GM12878 (cell line): ENCODE data around the gene REL. TPM values are rescaled to one million over a fixed set of nuclear protein-coding genes. Genes with fewer than 3 reads are reported as not detected.

Experiments
- BHLHE40 ChIP-seq, 2 experiments: fragments of 450-650 bp in 1 of 2; IDR thresholded peaks; 2 replicates each; pipeline ENCODE4 v1.6.1; 2011 to 2017; ENCODE audit warnings: low read depth in 2 of 2, borderline replicate concordance in 1 of 2, improper control_type of control experiment in 1 of 2, low read length in 1 of 2, mild to moderate bottlenecking in 1 of 2
- DPF2 ChIP-seq: fragments of 450-650 bp; IDR thresholded peaks from 2 replicates; pipeline ENCODE4 v1.6.1; 2017; ENCODE audit warnings: mild to moderate bottlenecking
- EP300 ChIP-seq, 2 experiments: fragments of 150-350 bp in 1 of 2; IDR thresholded peaks; 2 replicates each; pipeline ENCODE4 v1.6.1; 2011 to 2012; ENCODE audit warnings: low read depth in 2 of 2, low read length in 2 of 2, borderline replicate concordance in 1 of 2, improper control_type of control experiment in 1 of 2, inconsistent platforms in 1 of 2; ENCODE audit not compliant: control insufficient read depth in 1 of 2
- FOXK2 ChIP-seq: fragments of 450-650 bp; IDR thresholded peaks from 2 replicates; pipeline ENCODE4 v1.6.1; 2017; ENCODE audit warnings: mild to moderate bottlenecking, moderate library complexity
- HDAC2 ChIP-seq: fragments of 200-600 bp; sonication (generic); IDR thresholded peaks from 2 replicates; pipeline ENCODE4 v1.6.1; 2017
- HSF1 ChIP-seq: fragments of 150-350 bp; IDR thresholded peaks from 2 replicates; pipeline ENCODE4 v1.6.1; 2014; ENCODE audit warnings: mild to moderate bottlenecking, low read depth, low read length
- MEF2A ChIP-seq: IDR thresholded peaks from 2 replicates; pipeline ENCODE4 v1.6.1; 2011; ENCODE audit warnings: low read depth, mild to moderate bottlenecking, low read length, moderate library complexity; ENCODE audit not compliant: insufficient read depth
- MYB ChIP-seq: fragments of 150-350 bp; IDR thresholded peaks from 2 replicates; pipeline ENCODE4 v1.6.1; 2014; ENCODE audit warnings: mild to moderate bottlenecking, low read depth, low read length, borderline replicate concordance
- SMAD5 ChIP-seq: IDR thresholded peaks from 2 replicates; pipeline ENCODE4 v1.6.1; 2016; ENCODE audit warnings: antibody characterized with exemption, low read depth
- SREBF2 ChIP-seq: IDR thresholded peaks from 2 replicates; pipeline ENCODE4 v1.6.1; 2012; ENCODE audit warnings: mild to moderate bottlenecking, low read length
- SUPT20H ChIP-seq: IDR thresholded peaks from 2 replicates; pipeline ENCODE4 v1.6.1; 2011; ENCODE audit warnings: low read depth, mild to moderate bottlenecking, low read length, moderate library complexity, borderline replicate concordance; ENCODE audit not compliant: control insufficient read depth
- TBL1XR1 ChIP-seq: IDR thresholded peaks from 2 replicates; pipeline ENCODE4 v1.6.1; 2012; ENCODE audit warnings: low read depth, low read length, improper control_type of control experiment
- TCF12 ChIP-seq: IDR thresholded peaks from 2 replicates; pipeline ENCODE4 v1.6.1; 2011; ENCODE audit warnings: low read depth, mild to moderate bottlenecking, low read length
- TCF7 ChIP-seq: IDR thresholded peaks from 2 replicates; pipeline ENCODE4 v1.6.1; 2014; ENCODE audit warnings: antibody characterized with exemption, borderline replicate concordance
- ZNF207 ChIP-seq: fragments of 450-650 bp; IDR thresholded peaks from 2 replicates; pipeline ENCODE4 v1.6.1; 2014; ENCODE audit warnings: antibody characterized with exemption, mild to moderate bottlenecking, borderline replicate concordance
- ZNF24 ChIP-seq: fragments of 450-650 bp; IDR thresholded peaks from 2 replicates; pipeline ENCODE4 v1.6.1; 2017; ENCODE audit warnings: antibody characterized with exemption, mild to moderate bottlenecking
- ZNF622 ChIP-seq: fragments of 450-650 bp; IDR thresholded peaks from 2 replicates; pipeline ENCODE4 v1.6.1; 2017; ENCODE audit warnings: mild to moderate bottlenecking, inconsistent platforms
- polyA plus RNA-seq, 11 experiments: library from polyadenylated mRNA; depleted of rRNA in 4 of 11; unstranded in 6 of 11; stranded (reverse) in 5 of 11; fragments of >200 nt; fragmentation: Nextera tagmentation in 4 of 11; fragmentation: Illumina TruSeq in 1 of 11; extraction: Ambion mirVana in 4 of 11; extraction: Trizol in 1 of 11; gene quantifications; 1 replicate in 1 of 11; 2 replicates in 10 of 11; pipeline versions ENCODE4 v1.2.1 to v1.2.3, GENCODE V29; 2011 to 2016; ENCODE audit warnings: inconsistent platforms in 2 of 11, missing spikeins in 2 of 11, low read depth in 1 of 11
- total RNA-seq, 4 experiments: library from RNA; depleted of rRNA in 3 of 4; stranded (reverse); fragments of >200 nt in 3 of 4; fragmentation: Illumina TruSeq in 1 of 4; extraction: Trizol in 1 of 4; gene quantifications; 2 replicates each; pipeline versions ENCODE4 v1.2.1 to v1.2.3, GENCODE V29; 2013 to 2021
- TF ChIP-seq, protein P1 (sequence below): fragments of 450-650 bp; conservative IDR thresholded peaks from 2 replicates; pipeline ENCODE4 v1.6.1; 2017; ENCODE audit warnings: mild to moderate bottlenecking, moderate library complexity
- TF ChIP-seq, protein P2 (sequence below): fragments of 450-650 bp; IDR thresholded peaks from 2 replicates; pipeline ENCODE4 v1.6.1; 2017; ENCODE audit warnings: mild to moderate bottlenecking, low read depth, inconsistent platforms; ENCODE audit not compliant: poor library complexity, severe bottlenecking
- TF ChIP-seq, protein P3 (sequence below): fragments of 450-650 bp; formaldehyde crosslinking; IDR thresholded peaks from 2 replicates; pipeline ENCODE4 v1.5.0; 2022; ENCODE audit warnings: mild to moderate bottlenecking, missing genetic modification characterization
- TF ChIP-seq, protein P4 (sequence below): fragments of 450-650 bp; IDR thresholded peaks from 2 replicates; pipeline ENCODE4 v1.6.1; 2016; ENCODE audit warnings: mild to moderate bottlenecking

Gene REL
- total and polyA plus RNA-seq, 10 of the 15 experiments (the other 5 are each of a cell fraction or from before 2014, with no cell fraction given): 6.3 to 52.4 (median 26.6) TPM

DNA sequence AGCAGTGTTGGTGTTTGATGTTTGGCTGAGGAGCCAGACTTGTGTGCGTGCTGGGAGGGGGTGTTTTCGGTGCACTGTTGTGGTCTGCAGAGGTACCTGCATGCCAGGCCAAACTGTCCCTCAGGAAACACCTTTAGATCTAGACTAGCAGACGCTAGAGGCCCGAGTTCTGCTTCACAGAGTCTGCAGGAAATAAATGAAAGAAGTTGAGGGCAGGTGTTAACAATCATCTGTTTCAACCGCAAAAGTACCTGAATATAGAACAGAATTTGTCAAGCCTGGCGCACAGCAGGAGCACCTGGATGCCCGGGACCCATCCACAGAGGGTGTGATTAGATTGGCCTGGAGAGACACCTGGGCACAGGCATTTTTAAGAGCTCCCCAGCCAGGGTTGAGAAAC lies 40.5 kb upstream of the REL start (continued):
- TF ChIP-seq SUPT20H (no peak), ZNF622 (no peak), ZNF207 (no peak), FOXK2 (no peak), ZNF24 (no peak), EP300 (IDR thresholded peaks at IDR 0.05; ENCODE audit: borderline replicate concordance in 1 of 2, control insufficient read depth in 1 of 2, low read depth in 2 of 2, low read length in 2 of 2) (peak; percentile 30 to 54; a peak in 1 of 4 replicates), HSF1 (no peak), TCF12 (peak; percentile 96), TCF7 (peak; percentile 87), DPF2 (peak; percentile 59; the same call in 1 of the 2 replicates), MEF2A (peak; percentile 94), MYB (no peak), SMAD5 (no peak), HDAC2 (no peak), TBL1XR1 (peak; percentile 80; the same call in 1 of the 2 replicates), BHLHE40 (IDR thresholded peaks at IDR 0.05; ENCODE audit: borderline replicate concordance in 1 of 2, low read depth in 2 of 2, low read length in 1 of 2) (peak; percentile 20 to 48; a peak in 2 of 4 replicates), SREBF2 (no peak)
- TF ChIP-seq, protein P1, sequence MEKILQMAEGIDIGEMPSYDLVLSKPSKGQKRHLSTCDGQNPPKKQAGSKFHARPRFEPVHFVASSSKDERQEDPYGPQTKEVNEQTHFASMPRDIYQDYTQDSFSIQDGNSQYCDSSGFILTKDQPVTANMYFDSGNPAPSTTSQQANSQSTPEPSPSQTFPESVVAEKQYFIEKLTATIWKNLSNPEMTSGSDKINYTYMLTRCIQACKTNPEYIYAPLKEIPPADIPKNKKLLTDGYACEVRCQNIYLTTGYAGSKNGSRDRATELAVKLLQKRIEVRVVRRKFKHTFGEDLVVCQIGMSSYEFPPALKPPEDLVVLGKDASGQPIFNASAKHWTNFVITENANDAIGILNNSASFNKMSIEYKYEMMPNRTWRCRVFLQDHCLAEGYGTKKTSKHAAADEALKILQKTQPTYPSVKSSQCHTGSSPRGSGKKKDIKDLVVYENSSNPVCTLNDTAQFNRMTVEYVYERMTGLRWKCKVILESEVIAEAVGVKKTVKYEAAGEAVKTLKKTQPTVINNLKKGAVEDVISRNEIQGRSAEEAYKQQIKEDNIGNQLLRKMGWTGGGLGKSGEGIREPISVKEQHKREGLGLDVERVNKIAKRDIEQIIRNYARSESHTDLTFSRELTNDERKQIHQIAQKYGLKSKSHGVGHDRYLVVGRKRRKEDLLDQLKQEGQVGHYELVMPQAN: no peak
- TF ChIP-seq, protein P2, sequence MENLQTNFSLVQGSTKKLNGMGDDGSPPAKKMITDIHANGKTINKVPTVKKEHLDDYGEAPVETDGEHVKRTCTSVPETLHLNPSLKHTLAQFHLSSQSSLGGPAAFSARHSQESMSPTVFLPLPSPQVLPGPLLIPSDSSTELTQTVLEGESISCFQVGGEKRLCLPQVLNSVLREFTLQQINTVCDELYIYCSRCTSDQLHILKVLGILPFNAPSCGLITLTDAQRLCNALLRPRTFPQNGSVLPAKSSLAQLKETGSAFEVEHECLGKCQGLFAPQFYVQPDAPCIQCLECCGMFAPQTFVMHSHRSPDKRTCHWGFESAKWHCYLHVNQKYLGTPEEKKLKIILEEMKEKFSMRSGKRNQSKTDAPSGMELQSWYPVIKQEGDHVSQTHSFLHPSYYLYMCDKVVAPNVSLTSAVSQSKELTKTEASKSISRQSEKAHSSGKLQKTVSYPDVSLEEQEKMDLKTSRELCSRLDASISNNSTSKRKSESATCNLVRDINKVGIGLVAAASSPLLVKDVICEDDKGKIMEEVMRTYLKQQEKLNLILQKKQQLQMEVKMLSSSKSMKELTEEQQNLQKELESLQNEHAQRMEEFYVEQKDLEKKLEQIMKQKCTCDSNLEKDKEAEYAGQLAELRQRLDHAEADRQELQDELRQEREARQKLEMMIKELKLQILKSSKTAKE: peak; percentile 70
- TF ChIP-seq, protein P3, sequence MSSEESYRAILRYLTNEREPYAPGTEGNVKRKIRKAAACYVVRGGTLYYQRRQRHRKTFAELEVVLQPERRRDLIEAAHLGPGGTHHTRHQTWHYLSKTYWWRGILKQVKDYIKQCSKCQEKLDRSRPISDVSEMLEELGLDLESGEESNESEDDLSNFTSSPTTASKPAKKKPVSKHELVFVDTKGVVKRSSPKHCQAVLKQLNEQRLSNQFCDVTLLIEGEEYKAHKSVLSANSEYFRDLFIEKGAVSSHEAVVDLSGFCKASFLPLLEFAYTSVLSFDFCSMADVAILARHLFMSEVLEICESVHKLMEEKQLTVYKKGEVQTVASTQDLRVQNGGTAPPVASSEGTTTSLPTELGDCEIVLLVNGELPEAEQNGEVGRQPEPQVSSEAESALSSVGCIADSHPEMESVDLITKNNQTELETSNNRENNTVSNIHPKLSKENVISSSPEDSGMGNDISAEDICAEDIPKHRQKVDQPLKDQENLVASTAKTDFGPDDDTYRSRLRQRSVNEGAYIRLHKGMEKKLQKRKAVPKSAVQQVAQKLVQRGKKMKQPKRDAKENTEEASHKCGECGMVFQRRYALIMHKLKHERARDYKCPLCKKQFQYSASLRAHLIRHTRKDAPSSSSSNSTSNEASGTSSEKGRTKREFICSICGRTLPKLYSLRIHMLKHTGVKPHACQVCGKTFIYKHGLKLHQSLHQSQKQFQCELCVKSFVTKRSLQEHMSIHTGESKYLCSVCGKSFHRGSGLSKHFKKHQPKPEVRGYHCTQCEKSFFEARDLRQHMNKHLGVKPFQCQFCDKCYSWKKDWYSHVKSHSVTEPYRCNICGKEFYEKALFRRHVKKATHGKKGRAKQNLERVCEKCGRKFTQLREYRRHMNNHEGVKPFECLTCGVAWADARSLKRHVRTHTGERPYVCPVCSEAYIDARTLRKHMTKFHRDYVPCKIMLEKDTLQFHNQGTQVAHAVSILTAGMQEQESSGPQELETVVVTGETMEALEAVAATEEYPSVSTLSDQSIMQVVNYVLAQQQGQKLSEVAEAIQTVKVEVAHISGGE (CRISPR knock-in tag): no peak
- TF ChIP-seq, protein P4, sequence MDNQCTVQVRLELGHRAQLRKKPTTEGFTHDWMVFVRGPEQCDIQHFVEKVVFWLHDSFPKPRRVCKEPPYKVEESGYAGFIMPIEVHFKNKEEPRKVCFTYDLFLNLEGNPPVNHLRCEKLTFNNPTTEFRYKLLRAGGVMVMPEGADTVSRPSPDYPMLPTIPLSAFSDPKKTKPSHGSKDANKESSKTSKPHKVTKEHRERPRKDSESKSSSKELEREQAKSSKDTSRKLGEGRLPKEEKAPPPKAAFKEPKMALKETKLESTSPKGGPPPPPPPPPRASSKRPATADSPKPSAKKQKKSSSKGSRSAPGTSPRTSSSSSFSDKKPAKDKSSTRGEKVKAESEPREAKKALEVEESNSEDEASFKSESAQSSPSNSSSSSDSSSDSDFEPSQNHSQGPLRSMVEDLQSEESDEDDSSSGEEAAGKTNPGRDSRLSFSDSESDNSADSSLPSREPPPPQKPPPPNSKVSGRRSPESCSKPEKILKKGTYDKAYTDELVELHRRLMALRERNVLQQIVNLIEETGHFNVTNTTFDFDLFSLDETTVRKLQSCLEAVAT: no peak
